ENCODE measurements around the gene AICDA. TPM values are rescaled to one million over a fixed set of nuclear protein-coding genes. Genes with fewer than 3 reads are reported as not detected.

AICDA gene
- total RNA-seq, 1 experiment from 2014 or later = 2.6 TPM

GRCh38 chr12:8563356-8563755 lies 49.3 kb downstream of the AICDA start:
- Histone ChIP-seq H3K4me3 (ENCODE audit: low read length) (no peak overlapping the region), H3K4me1 (ENCODE audit: low read length) (peaks cover 3% of the 10 kb centered on the region; the same call in 1 of the 2 replicates), H4K20me1 (ENCODE audit: insufficient read depth, low read depth, low read length) (no peaks in the 10 kb centered on the region), H3K9me2 (replicated peaks; ENCODE audit: insufficient read depth, low read length) (no peaks in the 10 kb centered on the region), H3K4me2 (ENCODE audit: low read depth, low read length, poor library complexity, severe bottlenecking) (no peak overlapping the region), H3K79me2 (ENCODE audit: low read length) (no peaks in the 10 kb centered on the region), H2AFZ (ENCODE audit: low read length) (no peak overlapping the region), H3K36me3 (ENCODE audit: insufficient read depth, low read length) (no peaks in the 10 kb centered on the region; the same call in 1 of the 2 replicates), H3K9me3 (ENCODE audit: low read length) (peaks cover 16% of the 10 kb centered on the region), H3K9ac (ENCODE audit: low read length) (no peak overlapping the region), H3K27me3 (ENCODE audit: low read length) (no peaks in the 10 kb centered on the region), H3K27ac (ENCODE audit: low read length) (no peak overlapping the region)
- DNase-seq = no peak

GRCh38 chr12:8562310-8562709 lies 50.3 kb downstream of the AICDA start:
- Histone ChIP-seq H3K27ac (ENCODE audit: low read length) (no peak overlapping the region), H3K4me3 (ENCODE audit: low read length) (no peak overlapping the region), H2AFZ (ENCODE audit: low read length) (no peak overlapping the region), H4K20me1 (ENCODE audit: insufficient read depth, low read depth, low read length) (no peaks in the 10 kb centered on the region), H3K27me3 (ENCODE audit: low read length) (no peaks in the 10 kb centered on the region), H3K9ac (ENCODE audit: low read length) (no peak overlapping the region), H3K9me2 (replicated peaks; ENCODE audit: insufficient read depth, low read length) (no peaks in the 10 kb centered on the region), H3K4me1 (ENCODE audit: low read length) (peaks cover 3% of the 10 kb centered on the region; the same call in 1 of the 2 replicates), H3K79me2 (ENCODE audit: low read length) (no peaks in the 10 kb centered on the region), H3K9me3 (ENCODE audit: low read length) (peaks cover 12% of the 10 kb centered on the region), H3K36me3 (ENCODE audit: insufficient read depth, low read length) (no peaks in the 10 kb centered on the region; the same call in 1 of the 2 replicates), H3K4me2 (ENCODE audit: low read depth, low read length, poor library complexity, severe bottlenecking) (no peak overlapping the region)
- peak; percentile 54 for DNase-seq

- Histone ChIP-seq H4K20me1 (ENCODE audit: insufficient read depth, low read depth, low read length) (no peaks in the 10 kb centered on the region), H3K4me1 (ENCODE audit: low read length) (no peaks in the 10 kb centered on the region), H3K9me2 (replicated peaks; ENCODE audit: insufficient read depth, low read length) (no peaks in the 10 kb centered on the region), H3K27ac (ENCODE audit: low read length) (no peak overlapping the region), H3K4me3 (ENCODE audit: low read length) (no peak overlapping the region), H3K9ac (ENCODE audit: low read length) (no peak overlapping the region), H2AFZ (ENCODE audit: low read length) (no peak overlapping the region), H3K79me2 (ENCODE audit: low read length) (no peaks in the 10 kb centered on the region), H3K9me3 (ENCODE audit: low read length) (peaks cover 10% of the 10 kb centered on the region), H3K36me3 (ENCODE audit: insufficient read depth, low read length) (no peaks in the 10 kb centered on the region; the same call in 1 of the 2 replicates), H3K27me3 (ENCODE audit: low read length) (no peaks in the 10 kb centered on the region), H3K4me2 (ENCODE audit: low read depth, low read length, poor library complexity, severe bottlenecking) (no peak overlapping the region)
- no peak for DNase-seq
These were observed 51.6 kb downstream of the AICDA start for GRCh38 chr12:8561011-8561410.

- Histone ChIP-seq H3K79me2 (ENCODE audit: low read length) (no peaks in the 10 kb centered on the region), H3K4me3 (ENCODE audit: low read length) (no peak overlapping the region), H3K9me3 (ENCODE audit: low read length) (peaks cover 10% of the 10 kb centered on the region), H3K4me2 (ENCODE audit: low read depth, low read length, poor library complexity, severe bottlenecking) (no peak overlapping the region), H3K9me2 (replicated peaks; ENCODE audit: insufficient read depth, low read length) (no peaks in the 10 kb centered on the region), H3K36me3 (ENCODE audit: insufficient read depth, low read length) (no peaks in the 10 kb centered on the region; the same call in 1 of the 2 replicates), H4K20me1 (ENCODE audit: insufficient read depth, low read depth, low read length) (no peaks in the 10 kb centered on the region), H3K27me3 (ENCODE audit: low read length) (no peaks in the 10 kb centered on the region), H3K9ac (ENCODE audit: low read length) (no peak overlapping the region), H3K4me1 (ENCODE audit: low read length) (no peaks in the 10 kb centered on the region), H3K27ac (ENCODE audit: low read length) (no peak overlapping the region), H2AFZ (ENCODE audit: low read length) (no peak overlapping the region)
- no peak for DNase-seq
These were observed 53.0 kb downstream of the AICDA start for GRCh38 chr12:8559676-8560075.

- H3K36me3 ChIP-seq (ENCODE audit: insufficient read depth, low read length) = no peaks in the 10 kb centered on the region
- H3K9ac ChIP-seq (ENCODE audit: low read length) = no peak overlapping the region
- H3K4me2 ChIP-seq (ENCODE audit: low read depth, low read length, poor library complexity, severe bottlenecking) = no peak overlapping the region
- no peak overlapping the region for H2AFZ ChIP-seq (ENCODE audit: low read length)
- no peaks in the 10 kb centered on the region for H3K9me3 ChIP-seq (ENCODE audit: low read length)
- no peak overlapping the region for H3K27ac ChIP-seq (ENCODE audit: low read length)
- H3K27me3 ChIP-seq (ENCODE audit: low read length) = no peaks in the 10 kb centered on the region
- H3K4me3 ChIP-seq (ENCODE audit: low read length) = no peak overlapping the region
- H3K79me2 ChIP-seq (ENCODE audit: low read length) = no peaks in the 10 kb centered on the region
- DNase-seq = no peak
- no peaks in the 10 kb centered on the region for H3K9me2 ChIP-seq (replicated peaks; ENCODE audit: insufficient read depth, low read length)
- H3K4me1 ChIP-seq (ENCODE audit: low read length) = no peaks in the 10 kb centered on the region
- no peaks in the 10 kb centered on the region for H4K20me1 ChIP-seq (ENCODE audit: insufficient read depth, low read depth, low read length)
These were observed 56.0 kb downstream of the AICDA start for GRCh38 chr12:8556531-8557097.

GRCh38 chr12:8554451-8555195 lies 58.0 kb downstream of the AICDA start:
- H3K79me2 ChIP-seq (ENCODE audit: low read length) = no peaks in the 10 kb centered on the region
- no peak for DNase-seq
- H3K27me3 ChIP-seq (ENCODE audit: low read length) = no peaks in the 10 kb centered on the region
- H2AFZ ChIP-seq (ENCODE audit: low read length) = no peak overlapping the region
- H3K4me2 ChIP-seq (ENCODE audit: low read depth, low read length, poor library complexity, severe bottlenecking) = no peak overlapping the region
- no peaks in the 10 kb centered on the region for H4K20me1 ChIP-seq (ENCODE audit: insufficient read depth, low read depth, low read length)
- H3K9me3 ChIP-seq (ENCODE audit: low read length) = no peaks in the 10 kb centered on the region
- H3K9ac ChIP-seq (ENCODE audit: low read length) = no peak overlapping the region
- H3K27ac ChIP-seq (ENCODE audit: low read length) = no peak overlapping the region
- no peak overlapping the region for H3K4me3 ChIP-seq (ENCODE audit: low read length)
- no peaks in the 10 kb centered on the region for H3K4me1 ChIP-seq (ENCODE audit: low read length)
- no peaks in the 10 kb centered on the region for H3K9me2 ChIP-seq (replicated peaks; ENCODE audit: insufficient read depth, low read length)
- H3K36me3 ChIP-seq (ENCODE audit: insufficient read depth, low read length) = no peaks in the 10 kb centered on the region

GRCh38 chr12:8553088-8553627 lies 59.5 kb downstream of the AICDA start:
- H3K9me3 ChIP-seq (ENCODE audit: low read length) = no peaks in the 10 kb centered on the region
- H3K4me2 ChIP-seq (ENCODE audit: low read depth, low read length, poor library complexity, severe bottlenecking) = no peak overlapping the region
- H3K27me3 ChIP-seq (ENCODE audit: low read length) = no peaks in the 10 kb centered on the region
- H3K4me3 ChIP-seq (ENCODE audit: low read length) = no peak overlapping the region
- H3K79me2 ChIP-seq (ENCODE audit: low read length) = no peaks in the 10 kb centered on the region
- peak; percentile 63 for DNase-seq
- no peaks in the 10 kb centered on the region for H3K4me1 ChIP-seq (ENCODE audit: low read length)
- H4K20me1 ChIP-seq (ENCODE audit: insufficient read depth, low read depth, low read length) = no peaks in the 10 kb centered on the region
- H3K27ac ChIP-seq (ENCODE audit: low read length) = no peak overlapping the region
- H3K9ac ChIP-seq (ENCODE audit: low read length) = no peak overlapping the region
- no peaks in the 10 kb centered on the region for H3K36me3 ChIP-seq (ENCODE audit: insufficient read depth, low read length)
- no peak overlapping the region for H2AFZ ChIP-seq (ENCODE audit: low read length)
- no peaks in the 10 kb centered on the region for H3K9me2 ChIP-seq (replicated peaks; ENCODE audit: insufficient read depth, low read length)

Measured in Karpas-422 (cell line).